HEK293 (cell line): Measurements from ENCODE around the gene CD44.

Experiments used
- KLF8 ChIP-seq: fragments of 450-650 bp; formaldehyde crosslinking; IDR thresholded peaks from 2 replicates; pipeline ENCODE4 v1.5.1; 2016; ENCODE audit warnings: missing biosample characterization, missing genetic modification characterization
- ZIC2 ChIP-seq: fragments of 450-650 bp; formaldehyde crosslinking; IDR thresholded peaks from 2 replicates; pipeline ENCODE4 v1.5.1; 2016; ENCODE audit warnings: missing biosample characterization, missing genetic modification characterization
- ZNF830 ChIP-seq: fragments of 450-650 bp; IDR thresholded peaks from 2 replicates; pipeline ENCODE4 v1.5.0; 2018; ENCODE audit warnings: missing biosample characterization, missing genetic modification characterization, low read depth, mild to moderate bottlenecking, moderate library complexity
- TF ChIP-seq, protein P1 (sequence below): fragments of 450-650 bp; formaldehyde crosslinking; IDR thresholded peaks from 2 replicates; pipeline ENCODE4 v1.5.1; 2016; ENCODE audit warnings: missing biosample characterization, missing genetic modification characterization

DNA sequence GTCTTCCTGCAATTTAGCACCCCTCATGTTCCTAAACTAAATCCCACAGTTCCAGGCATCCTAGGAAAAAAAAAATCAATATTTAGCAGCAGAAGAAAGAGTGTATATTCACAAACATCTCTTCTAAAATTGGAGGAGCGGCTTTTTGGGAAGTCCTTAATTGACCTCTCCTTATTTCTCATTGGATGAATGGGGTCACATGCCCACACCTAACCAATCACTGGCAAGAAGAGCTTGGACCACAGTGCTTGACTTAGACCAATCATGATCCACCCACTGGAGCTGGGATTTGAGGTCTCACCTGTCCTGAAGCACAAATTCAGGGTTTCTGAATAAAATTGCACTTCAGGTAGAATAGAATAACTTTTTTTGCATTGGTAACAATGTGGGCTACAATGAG is 16.0 kb downstream of the CD44 start:
- TF ChIP-seq ZNF830 (tag by site-specific recombination) (no peak), ZIC2 (tag by site-specific recombination) (no peak), KLF8 (tag by site-specific recombination) (no peak)
- TF ChIP-seq, protein P1, sequence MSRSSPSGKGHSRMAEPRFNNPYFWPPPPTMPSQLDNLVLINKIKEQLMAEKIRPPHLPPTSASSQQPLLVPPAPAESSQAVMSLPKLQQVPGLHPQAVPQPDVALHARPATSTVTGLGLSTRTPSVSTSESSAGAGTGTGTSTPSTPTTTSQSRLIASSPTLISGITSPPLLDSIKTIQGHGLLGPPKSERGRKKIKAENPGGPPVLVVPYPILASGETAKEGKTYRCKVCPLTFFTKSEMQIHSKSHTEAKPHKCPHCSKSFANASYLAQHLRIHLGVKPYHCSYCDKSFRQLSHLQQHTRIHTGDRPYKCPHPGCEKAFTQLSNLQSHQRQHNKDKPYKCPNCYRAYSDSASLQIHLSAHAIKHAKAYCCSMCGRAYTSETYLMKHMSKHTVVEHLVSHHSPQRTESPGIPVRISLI (tag by site-specific recombination): no peak
